ENCODE data around the gene TCIRG1. TPM values are rescaled to one million over a fixed set of nuclear protein-coding genes. Genes with fewer than 3 reads are reported as not detected.

Gene TCIRG1
- total RNA-seq, 1 donor from 2014 or later = 156 TPM

GRCh38 chr11:68022531-68022930 lies 16.3 kb upstream of the TCIRG1 start:
- no peak for DNase-seq (ENCODE audit: low read depth)
- H3K4me3 ChIP-seq (ENCODE audit: low read depth, low read length) = no peak overlapping the region
- TF ChIP-seq CTCF (conservative IDR thresholded peaks at IDR 0.05; ENCODE audit: low read depth, low read length) = no peak

DNA sequence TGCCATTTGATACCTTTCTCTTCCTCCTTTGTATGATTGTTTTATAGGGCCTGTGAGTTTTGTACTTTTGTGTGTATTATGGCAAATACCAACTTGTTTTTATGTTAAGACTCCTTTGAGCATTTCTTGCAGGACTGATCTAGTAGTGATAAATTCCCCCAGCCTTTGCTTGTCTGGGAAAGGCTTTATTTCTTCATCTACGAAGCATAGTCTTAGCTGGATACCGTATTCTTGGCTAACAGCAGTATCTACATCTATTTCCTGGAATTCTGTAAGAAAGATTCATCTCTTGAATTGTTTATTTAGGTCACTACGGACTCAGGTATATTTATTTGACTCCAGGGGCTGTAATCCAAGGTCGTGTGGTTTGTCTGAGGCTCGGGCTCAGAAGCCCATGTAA lies 14.3 kb upstream of the TCIRG1 start:
- TF ChIP-seq CTCF (conservative IDR thresholded peaks at IDR 0.05; ENCODE audit: low read depth, low read length) = no peak
- no peak for DNase-seq (ENCODE audit: low read depth)

GRCh38 chr11:68025047-68025446 lies 13.8 kb upstream of the TCIRG1 start:
- TF ChIP-seq CTCF (conservative IDR thresholded peaks at IDR 0.05; ENCODE audit: low read depth, low read length) = no peak
- H3K4me3 ChIP-seq (ENCODE audit: low read depth, low read length) = no peak overlapping the region
- no peak for DNase-seq (ENCODE audit: low read depth)

More for the DNA sequence above, 14.3 kb upstream of the TCIRG1 start:
- H3K4me3 ChIP-seq (ENCODE audit: low read depth, low read length) = no peak overlapping the region

DNA sequence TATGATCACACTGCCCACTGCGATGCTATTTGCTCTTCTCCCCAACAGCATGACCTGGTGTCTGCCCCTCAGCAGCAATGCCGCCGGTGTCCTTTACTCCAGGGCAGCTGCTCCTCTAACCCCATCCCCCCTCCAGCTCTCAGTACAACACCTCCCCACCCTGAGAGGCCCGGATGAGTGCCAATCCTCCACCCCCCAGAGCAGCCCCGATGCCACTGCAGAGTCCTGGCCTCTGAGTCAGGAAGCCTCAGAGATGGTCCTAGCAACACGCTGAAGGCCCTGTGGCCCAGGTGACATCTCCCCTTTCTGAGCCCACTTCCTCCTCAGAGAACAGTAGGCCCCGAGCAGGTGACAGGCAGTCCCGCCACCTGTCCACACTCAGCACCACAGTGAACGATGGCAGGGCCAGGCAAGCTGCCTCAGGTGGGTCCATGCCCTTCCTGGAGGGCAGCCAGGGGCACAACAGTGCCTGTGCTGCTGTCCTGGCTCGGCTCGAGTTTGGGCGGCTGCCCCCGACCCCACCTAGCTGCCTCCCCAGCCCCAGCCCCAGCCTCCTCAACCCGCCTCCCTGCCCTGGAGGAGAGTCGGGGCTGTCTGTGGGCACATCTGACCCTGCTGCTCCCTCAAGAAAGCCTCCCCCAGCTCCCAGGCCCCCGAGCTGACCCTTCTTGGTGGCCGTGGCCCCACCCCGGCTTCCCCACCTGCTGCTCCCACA lies 12.3 kb upstream of the TCIRG1 start:
- DNase-seq (ENCODE audit: low read depth) = no peak
- TF ChIP-seq CTCF (conservative IDR thresholded peaks at IDR 0.05; ENCODE audit: low read depth, low read length) = no peak
- H3K4me3 ChIP-seq (ENCODE audit: low read depth, low read length) = no peak overlapping the region

GRCh38 chr11:68027667-68028066 lies 11.2 kb upstream of the TCIRG1 start:
- TF ChIP-seq CTCF (conservative IDR thresholded peaks at IDR 0.05; ENCODE audit: low read depth, low read length) = no peak
- H3K4me3 ChIP-seq (ENCODE audit: low read depth, low read length) = no peak overlapping the region
- DNase-seq (ENCODE audit: low read depth) = no peak

- TF ChIP-seq CTCF (conservative IDR thresholded peaks at IDR 0.05; ENCODE audit: low read depth, low read length) = no peak
- H3K4me3 ChIP-seq (ENCODE audit: low read depth, low read length) = peak overlapping the region; percentile 86
- DNase-seq (ENCODE audit: low read depth) = no peak
Observed at GRCh38 chr11:68028802-68029545, 9.9 kb upstream of the TCIRG1 start.
